ENCODE results near the gene EHD1.

The EHD1 gene

GRCh38 chr11:64842851-64843685, 35.4 kb downstream of the EHD1 start:
- DNase-seq (ENCODE audit: low read depth) = no peak

DNA sequence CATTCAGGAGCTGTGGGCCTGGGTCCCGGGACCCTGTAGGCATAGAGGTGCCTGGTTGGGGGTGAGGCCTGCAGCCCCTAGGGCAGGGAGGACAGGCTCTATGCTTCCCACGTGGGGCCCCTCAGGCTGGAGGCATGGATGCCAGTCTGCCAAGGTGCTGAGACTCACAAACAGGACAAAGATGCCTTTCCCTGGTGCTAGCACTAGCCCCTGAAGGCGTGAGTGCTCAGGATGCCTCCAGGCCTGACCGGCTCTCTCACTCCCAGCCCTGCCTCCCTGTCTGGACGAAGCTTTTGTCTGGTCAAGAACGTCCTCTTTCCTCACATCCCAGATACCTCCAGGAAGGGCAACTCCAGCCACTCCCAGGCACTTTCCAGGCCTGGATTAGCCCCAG, 36.1 kb downstream of the EHD1 start:
- DNase-seq (ENCODE audit: low read depth) = no peak

DNA sequence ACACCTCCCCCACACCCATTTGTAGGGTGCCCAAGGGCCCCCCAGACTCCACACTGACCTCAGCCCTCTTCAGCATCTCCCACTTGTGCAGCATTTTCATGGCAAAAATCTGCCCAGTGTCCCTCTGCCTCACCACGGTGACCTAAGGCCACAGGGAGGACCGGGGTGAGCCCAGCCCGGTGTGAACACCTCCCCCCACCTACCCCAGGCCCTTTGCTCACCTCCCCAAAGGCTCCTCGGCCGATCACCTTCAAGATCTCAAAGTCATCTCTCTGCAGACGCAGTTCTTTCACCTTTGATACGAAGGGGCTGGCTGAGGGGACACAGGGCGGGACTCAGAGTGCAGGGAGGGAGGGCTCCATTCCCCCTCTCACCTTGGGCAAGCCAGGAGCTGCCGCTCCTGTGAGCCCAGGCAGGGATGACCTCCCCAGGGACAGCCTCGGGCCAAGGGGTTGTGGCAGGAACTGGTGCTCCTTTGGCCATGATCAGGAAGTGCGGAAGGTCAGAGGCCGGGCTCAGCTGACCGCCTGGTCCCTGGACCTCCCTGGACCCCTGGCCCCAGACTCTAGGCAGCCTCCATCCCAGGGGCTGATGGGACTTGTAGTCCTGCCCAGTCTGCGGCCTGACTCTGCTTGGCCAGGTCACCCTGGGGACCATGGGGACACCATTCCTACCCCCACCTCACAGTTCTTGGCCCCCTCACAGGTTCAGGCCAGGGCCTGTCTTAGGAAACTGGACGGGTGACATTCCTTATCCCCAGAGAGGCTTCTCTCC, 36.6 kb downstream of the EHD1 start:
- no peak for DNase-seq (ENCODE audit: low read depth)

GRCh38 chr11:64839887-64840782, 38.3 kb downstream of the EHD1 start:
- DNase-seq (ENCODE audit: low read depth) = no peak

GRCh38 chr11:64839335-64839734, 39.1 kb downstream of the EHD1 start:
- DNase-seq (ENCODE audit: low read depth) = no peak

- DNase-seq (ENCODE audit: low read depth) = no peak
These were observed 39.7 kb downstream of the EHD1 start for GRCh38 chr11:64838600-64839334.

DNA sequence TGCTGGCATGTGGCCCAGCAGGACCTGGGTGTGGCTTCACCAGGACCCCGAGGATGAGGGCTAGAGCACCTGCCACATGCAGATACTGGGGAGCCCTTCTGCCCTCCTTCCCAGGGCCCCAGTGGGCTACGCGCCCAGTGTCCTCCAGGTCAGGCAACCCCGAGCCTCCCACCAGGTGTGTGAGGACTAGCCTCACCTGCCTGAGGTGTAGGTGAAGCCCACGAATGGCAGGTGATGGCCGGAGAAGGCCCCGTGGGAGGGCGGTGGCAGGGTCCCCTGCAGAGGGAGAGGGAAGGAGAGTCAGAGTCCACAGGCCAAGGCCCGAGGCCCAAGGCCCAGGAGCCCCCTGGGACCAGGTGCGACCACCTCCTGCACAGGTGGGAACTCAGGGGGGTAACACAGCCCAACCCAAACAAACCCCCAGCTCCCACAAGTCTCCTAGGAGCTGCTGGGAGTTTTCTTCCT, 40.5 kb downstream of the EHD1 start:
- DNase-seq (ENCODE audit: low read depth) = no peak

- DNase-seq (ENCODE audit: low read depth) = no peak
These were observed 41.9 kb downstream of the EHD1 start for GRCh38 chr11:64836448-64837072.

GRCh38 chr11:64835616-64836447, 42.6 kb downstream of the EHD1 start:
- no peak for DNase-seq (ENCODE audit: low read depth)

GRCh38 chr11:64834723-64835615, 43.5 kb downstream of the EHD1 start:
- no peak for DNase-seq (ENCODE audit: low read depth)

DNA sequence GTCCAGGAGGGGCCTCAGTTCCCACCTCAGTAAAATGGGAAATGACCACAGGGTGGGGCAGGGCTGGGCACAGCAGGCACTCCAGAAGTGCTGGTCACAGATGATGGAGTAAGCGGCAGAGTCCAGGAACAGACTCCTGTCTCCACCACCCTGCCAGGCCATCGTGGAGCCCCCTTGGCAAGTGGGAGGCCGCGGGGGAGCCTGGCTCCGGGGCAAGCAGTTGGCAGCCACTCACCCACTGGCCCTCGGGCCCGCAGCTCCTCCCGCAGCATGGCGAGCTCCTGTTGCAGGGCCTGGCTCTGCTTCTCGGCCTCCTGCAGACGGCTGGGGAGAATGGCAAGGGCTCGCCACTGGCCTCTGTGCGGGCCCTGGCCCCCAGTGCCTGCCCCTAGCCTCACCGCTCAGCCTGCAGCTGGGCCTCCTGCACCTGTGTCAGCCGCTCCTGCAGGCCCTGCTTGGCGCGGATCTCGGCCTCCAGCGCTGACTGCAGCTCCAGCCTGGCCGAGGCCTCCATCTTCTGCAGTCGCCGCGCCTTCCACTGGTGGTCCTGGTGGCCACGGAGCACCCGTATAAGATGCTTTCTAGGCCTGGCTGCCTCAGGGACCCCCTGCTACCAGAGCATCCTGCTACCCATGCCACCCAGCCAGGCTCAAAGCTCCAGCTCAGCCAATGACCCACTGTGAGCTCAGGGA, 44.2 kb downstream of the EHD1 start:
- DNase-seq (ENCODE audit: low read depth) = no peak

GRCh38 chr11:64833509-64833908, 44.9 kb downstream of the EHD1 start:
- DNase-seq (ENCODE audit: low read depth) = no peak

DNA sequence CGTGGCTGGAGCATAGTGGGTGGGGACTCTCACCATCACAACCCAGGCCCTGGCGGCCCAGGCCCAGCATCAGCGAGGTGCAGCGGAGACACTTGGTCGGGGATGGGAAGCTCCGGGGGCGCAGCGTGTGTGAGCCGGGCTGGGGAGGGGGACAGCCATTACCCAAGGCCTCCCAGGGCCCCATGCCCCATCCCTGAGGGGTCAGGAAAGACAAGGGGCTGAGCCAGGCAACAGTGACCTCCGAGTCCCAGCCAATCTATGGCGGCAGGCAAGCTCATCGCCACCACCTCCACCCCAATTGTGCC, 45.3 kb downstream of the EHD1 start:
- no peak for DNase-seq (ENCODE audit: low read depth)

GRCh38 chr11:64832467-64833197, 45.8 kb downstream of the EHD1 start:
- DNase-seq (ENCODE audit: low read depth) = no peak

DNA sequence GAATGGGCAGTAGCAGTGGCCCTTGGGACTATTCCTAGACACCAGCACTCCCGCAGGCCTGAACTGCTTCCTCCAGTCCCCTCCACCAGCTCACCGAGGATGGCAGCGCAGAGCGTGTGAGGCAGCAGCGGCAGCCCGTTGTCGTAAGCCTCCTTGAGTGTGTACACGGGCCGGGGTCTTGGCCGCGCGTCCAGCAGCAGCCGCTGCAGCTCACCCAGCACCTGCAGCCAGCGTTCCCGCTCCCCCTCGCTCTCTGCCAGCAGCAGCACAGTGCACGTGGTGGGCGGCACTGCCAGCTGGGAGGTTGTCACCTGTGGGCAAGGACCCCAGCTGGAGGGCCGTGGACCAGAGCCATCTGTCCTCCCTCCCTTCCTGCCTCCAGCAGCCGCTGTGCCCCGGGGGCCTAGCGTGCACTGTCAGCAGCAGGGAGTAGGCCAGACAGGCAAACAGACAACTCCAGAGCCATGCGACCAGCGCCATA, 47.0 kb downstream of the EHD1 start:
- DNase-seq (ENCODE audit: low read depth) = no peak

- DNase-seq (ENCODE audit: low read depth) = no peak
These were observed 48.7 kb downstream of the EHD1 start for GRCh38 chr11:64829536-64830251.

GRCh38 chr11:64827451-64827839, 51.0 kb downstream of the EHD1 start:
- no peak for DNase-seq (ENCODE audit: low read depth)

Measured in activated gamma-delta T cell treated with anti-CD3 and anti-CD28 coated beads, Interleukin-2, amount 50 U/mL, for 16 hours (primary cell).